ENCODE measurements around the gene EPB41L2.
"Not testable (repeated sequence)": the region's sequence is repeated elsewhere in the genome, so short reads cannot be mapped to it uniquely, and the experiment has no call there.

DNA sequence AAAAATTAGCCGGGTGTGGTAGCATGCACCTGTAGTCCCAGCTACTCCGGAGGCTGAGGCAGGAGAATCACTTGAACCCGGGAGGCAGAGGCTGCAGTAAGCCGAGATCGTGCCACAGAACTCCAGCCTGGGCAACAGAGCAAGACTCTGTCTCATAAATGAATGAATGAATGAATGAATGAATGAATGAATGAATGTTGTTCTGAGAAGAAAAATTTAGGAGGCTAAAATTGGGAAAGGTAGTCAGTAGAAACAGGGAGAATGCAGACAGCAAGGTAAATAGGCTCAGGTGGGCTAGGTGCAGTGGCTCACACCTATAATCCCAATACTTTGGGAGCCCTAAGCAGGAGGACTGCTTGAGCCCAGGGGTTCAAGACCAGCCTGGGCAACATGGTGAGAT, 75.5 kb downstream of the EPB41L2 start:
- not testable (repeated sequence) for TF ChIP-seq CTCF, POLR2A (IDR thresholded peaks at IDR 0.05)

All from Peyer's patch (tissue), 4 donors.